Stimulated activated naive B cell treated with anti-CD40 and anti-IgM and Interleukin-4, amounts not matched to agents 10 μg/mL and 1 μg/mL and 100 μg/mL, for 72 hours (primary cell): ENCODE data around the gene CTDP1.

Experiments
- ATAC-seq, 2 donors: fragments of 150-1000 bp; cut with Tn5 transposase; replicated peaks; 2 replicates each; pipeline ENCODE4 v1.10.0; 2021; ENCODE audit warnings: moderate library complexity in 1 of 2
- DNase-seq: peaks from one replicate; pipeline ENCODE4 v3.0.0; 2021
- H3K27ac Mint-ChIP-seq: one replicate; pipeline ENCODE4 v1.8.0; 2022; ENCODE audit warnings: mild to moderate bottlenecking, mixed read lengths
- H3K27me3 Mint-ChIP-seq, 2 donors: one replicate each; pipeline ENCODE4 v1.8.0; 2022; ENCODE audit warnings: mixed read lengths in 2 of 2
- H3K36me3 Mint-ChIP-seq, 2 donors: one replicate each; pipeline ENCODE4 v1.8.0; 2022; ENCODE audit warnings: mixed read lengths in 2 of 2, mild to moderate bottlenecking in 1 of 2
- H3K4me1 Mint-ChIP-seq, 2 donors: one replicate each; pipeline ENCODE4 v1.8.0; 2022; ENCODE audit warnings: mixed read lengths in 2 of 2, mild to moderate bottlenecking in 1 of 2
- H3K4me3 Mint-ChIP-seq, 2 donors: one replicate each; pipeline ENCODE4 v1.8.0; 2022; ENCODE audit warnings: mild to moderate bottlenecking in 2 of 2, mixed read lengths in 2 of 2, moderate library complexity in 1 of 2
- H3K9me3 Mint-ChIP-seq, 2 donors: one replicate each; pipeline ENCODE4 v1.8.0; 2022; ENCODE audit warnings: mixed read lengths in 2 of 2, mild to moderate bottlenecking in 1 of 2

CTDP1 gene

DNA sequence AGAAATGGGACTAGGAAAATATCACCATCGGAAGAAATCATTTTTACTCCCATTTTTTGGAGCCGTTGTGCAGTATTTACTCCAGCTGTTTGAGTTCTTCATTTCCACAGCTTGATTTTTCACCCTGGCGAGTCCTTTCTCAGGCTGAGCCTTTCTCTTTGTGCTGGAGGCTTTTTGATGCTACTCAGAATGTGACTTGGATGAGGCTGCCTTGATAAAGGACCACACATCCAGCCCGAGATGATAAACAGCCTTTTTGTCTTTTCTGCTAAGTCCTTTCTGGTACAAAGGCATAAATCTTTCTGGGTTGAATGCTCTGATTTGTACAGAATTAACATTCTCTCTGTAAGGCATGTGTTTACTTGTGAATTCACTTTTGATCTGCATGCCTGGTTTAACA, 17.6 kb upstream of the CTDP1 start:
- Mint-ChIP-seq H3K4me3 (no peak overlapping the region), H3K27me3 (peaks cover 13 to 19% of the 10 kb centered on the region in 2 donors), H3K27ac (no peak overlapping the region), H3K9me3 (peaks cover 0 to 3% of the 10 kb centered on the region in 2 donors), H3K36me3 (peaks cover 0 to 4% of the 10 kb centered on the region in 2 donors), H3K4me1 (no peaks in the 10 kb centered on the region)
- no peak for DNase-seq
- no peak for ATAC-seq

DNA sequence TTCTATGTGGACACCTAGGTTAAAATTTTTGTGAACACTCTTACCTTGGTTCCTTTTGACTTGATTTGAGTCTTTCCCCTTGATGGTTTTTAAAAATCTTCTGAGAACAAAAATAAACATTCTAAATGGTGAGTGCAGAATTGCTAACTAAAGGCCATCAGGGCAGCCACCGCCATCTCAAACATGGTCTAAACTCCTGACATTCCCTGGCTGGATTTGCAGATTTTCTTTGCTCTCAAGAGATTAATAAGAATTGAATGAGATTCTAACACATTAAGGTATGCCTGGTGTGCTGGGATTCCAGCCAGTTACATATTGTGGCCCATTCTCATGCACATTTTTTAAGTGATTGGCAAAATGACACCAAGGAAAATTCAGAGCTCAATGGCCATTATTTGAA, 17.2 kb upstream of the CTDP1 start:
- no peak overlapping the region for H3K27ac Mint-ChIP-seq
- no peak for ATAC-seq
- peaks cover 0 to 4% of the 10 kb centered on the region in 2 donors for H3K36me3 Mint-ChIP-seq
- peaks cover 13 to 19% of the 10 kb centered on the region in 2 donors for H3K27me3 Mint-ChIP-seq
- no peaks in the 10 kb centered on the region for H3K4me1 Mint-ChIP-seq
- no peak overlapping the region for H3K4me3 Mint-ChIP-seq
- peaks cover 0 to 3% of the 10 kb centered on the region in 2 donors for H3K9me3 Mint-ChIP-seq
- no peak for DNase-seq

DNA sequence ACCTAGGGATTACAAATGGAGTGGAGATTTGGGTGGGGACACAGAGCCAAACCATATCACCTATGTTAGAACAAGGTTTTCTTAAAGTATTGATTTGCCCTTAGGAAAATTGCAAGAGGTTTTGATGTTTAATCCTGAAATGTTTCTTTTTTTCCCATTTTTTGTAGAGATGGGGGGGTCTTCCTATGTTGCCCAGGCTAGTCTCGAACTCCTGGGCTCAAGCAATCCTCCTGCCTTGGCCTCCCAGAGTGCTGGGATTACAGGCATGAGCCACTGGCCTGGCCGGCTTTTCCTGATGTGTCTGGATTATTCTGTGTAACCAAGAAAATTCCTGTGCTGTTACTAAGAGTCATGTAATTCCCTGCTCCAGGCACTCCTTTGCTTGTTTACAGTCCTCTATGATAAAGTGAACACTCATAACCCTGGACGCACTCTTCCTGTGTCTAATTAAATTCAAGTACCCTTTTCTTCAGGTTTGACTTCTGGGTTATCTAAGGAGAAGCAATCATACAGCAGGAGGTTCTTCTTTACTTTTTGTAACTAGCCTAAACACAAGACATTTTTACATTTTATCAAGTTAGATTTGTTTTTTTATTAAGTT, 15.0 kb upstream of the CTDP1 start:
- no peak for ATAC-seq
- Mint-ChIP-seq H3K9me3 (peaks cover 0 to 3% of the 10 kb centered on the region in 2 donors), H3K27me3 (peaks cover 9 to 12% of the 10 kb centered on the region in 2 donors)

DNA sequence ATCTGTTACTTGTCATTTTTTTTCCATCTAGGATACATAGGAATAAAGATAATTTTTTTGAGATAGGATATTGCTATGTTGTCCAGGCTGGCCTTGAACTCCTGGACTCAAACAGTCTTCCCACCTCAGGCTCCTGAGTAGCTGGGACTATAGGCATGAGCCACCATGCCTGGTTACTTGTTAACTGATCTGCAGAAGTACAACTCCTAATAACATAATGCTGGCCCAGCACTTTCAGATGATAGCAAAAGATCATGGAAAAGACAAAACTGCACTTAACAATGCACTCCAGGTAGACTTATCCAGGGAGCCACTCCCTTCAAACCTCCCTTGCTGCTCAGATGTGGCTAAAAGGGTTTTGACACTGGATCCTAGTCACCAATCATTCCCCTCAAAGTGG, 11.4 kb upstream of the CTDP1 start:
- ATAC-seq (no peak), DNase-seq (no peak)
- Mint-ChIP-seq H3K4me3 (no peak overlapping the region), H3K36me3 (peaks cover 9 to 12% of the 10 kb centered on the region in 2 donors), H3K27me3 (peaks cover 0 to 5% of the 10 kb centered on the region in 2 donors), H3K9me3 (peaks cover 0 to 3% of the 10 kb centered on the region in 2 donors), H3K4me1 (no peaks in the 10 kb centered on the region), H3K27ac (no peak overlapping the region)

More for the DNA sequence above, 15.0 kb upstream of the CTDP1 start:
- Mint-ChIP-seq H3K27ac (no peak overlapping the region), H3K4me3 (no peak overlapping the region), H3K4me1 (no peaks in the 10 kb centered on the region), H3K36me3 (peaks cover 0 to 4% of the 10 kb centered on the region in 2 donors)
- DNase-seq: no peak

DNA sequence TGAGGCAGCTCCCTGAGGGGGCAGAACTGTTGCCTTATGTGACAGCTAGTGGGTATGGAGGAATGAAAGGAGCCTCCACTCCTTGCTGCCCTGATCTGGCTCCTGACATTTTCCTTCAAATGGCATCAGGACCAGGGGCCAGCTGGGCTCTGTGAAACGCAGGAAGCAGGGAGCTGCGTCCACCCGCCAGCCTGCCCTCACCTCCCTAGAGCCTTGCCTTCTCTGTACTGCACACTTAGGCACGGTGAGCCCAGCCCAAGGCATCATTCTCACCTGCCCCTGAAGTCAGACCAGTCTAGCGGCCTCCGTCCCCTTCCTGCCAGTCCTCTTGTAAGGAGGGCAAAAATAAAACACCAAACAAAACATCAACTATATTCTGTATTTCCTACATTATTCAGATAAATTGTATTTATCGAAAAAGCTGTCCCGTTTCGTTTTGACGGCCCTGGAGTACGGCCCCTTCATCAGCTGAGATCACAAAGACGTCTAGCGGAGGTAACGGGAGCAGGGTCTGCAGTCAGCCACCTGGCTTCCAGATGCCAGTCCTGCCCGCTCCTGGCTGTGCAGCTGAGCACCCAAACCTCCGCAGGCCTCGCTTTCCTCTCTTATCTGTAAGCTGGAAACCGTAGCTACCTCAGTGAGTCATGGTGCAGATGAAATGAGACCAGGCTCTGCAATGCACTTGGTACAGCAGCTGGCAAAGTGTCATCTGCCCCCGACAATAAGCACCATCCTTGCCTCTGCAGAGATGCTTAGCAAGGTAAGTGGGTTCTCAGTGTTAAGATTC, 6.9 kb upstream of the CTDP1 start:
- Mint-ChIP-seq H3K27me3 (no peaks in the 10 kb centered on the region), H3K4me3 (no peak overlapping the region), H3K36me3 (peaks cover 5 to 31% of the 10 kb centered on the region in 2 donors), H3K27ac (no peak overlapping the region), H3K9me3 (no peaks in the 10 kb centered on the region), H3K4me1 (peaks cover 5 to 12% of the 10 kb centered on the region in 2 donors)
- ATAC-seq: no peak
- DNase-seq: no peak

DNA sequence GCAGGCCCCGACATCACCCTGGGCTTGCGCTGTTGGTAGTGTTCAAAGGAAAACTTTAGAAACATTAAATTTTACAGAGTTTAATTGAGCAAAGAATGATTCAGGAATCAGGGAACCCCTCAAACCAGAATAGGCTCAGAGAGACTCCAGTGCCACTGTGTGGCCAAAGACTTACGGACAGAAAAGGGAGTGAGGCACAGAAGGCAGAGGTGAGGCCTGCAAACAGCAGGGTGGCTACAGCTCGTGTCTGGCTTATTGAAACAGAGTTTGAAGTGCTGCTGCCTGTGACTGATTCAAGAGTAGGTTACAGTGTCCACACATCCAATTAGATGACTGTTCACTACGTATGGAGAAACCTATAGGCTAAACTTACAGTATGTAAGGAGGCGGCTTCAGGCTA, 2.4 kb upstream of the CTDP1 start:
- peak overlapping the region in 1 of 2 donors; percentile 50 for H3K4me3 Mint-ChIP-seq
- ATAC-seq: no peak
- no peak overlapping the region for H3K27ac Mint-ChIP-seq
- no peak for DNase-seq
- peaks cover 5 to 30% of the 10 kb centered on the region in 2 donors for H3K36me3 Mint-ChIP-seq
- H3K4me1 Mint-ChIP-seq: peaks cover 17 to 41% of the 10 kb centered on the region in 2 donors
- H3K27me3 Mint-ChIP-seq: no peaks in the 10 kb centered on the region
- no peaks in the 10 kb centered on the region for H3K9me3 Mint-ChIP-seq

- Mint-ChIP-seq H3K36me3 (peaks cover 6 to 31% of the 10 kb centered on the region in 2 donors), H3K27ac (peak overlapping the region; percentile 100), H3K4me3 (peak overlapping the region; percentile 4 to 93), H3K9me3 (no peaks in the 10 kb centered on the region), H3K4me1 (peaks cover 22 to 44% of the 10 kb centered on the region in 2 donors), H3K27me3 (no peaks in the 10 kb centered on the region)
- DNase-seq (no peak), ATAC-seq (no peak)
Measured at GRCh38 chr18:79677840-79678239, 1.8 kb upstream of the CTDP1 start.

GRCh38 chr18:79678665-79679551, 695 bp upstream of the CTDP1 start:
- H3K9me3 Mint-ChIP-seq: no peaks in the 10 kb centered on the region
- H3K4me1 Mint-ChIP-seq: peaks cover 30 to 55% of the 10 kb centered on the region in 2 donors
- H3K27me3 Mint-ChIP-seq: no peaks in the 10 kb centered on the region
- DNase-seq (peak; percentile 99), ATAC-seq (peak; percentile 91 to 95)
- H3K36me3 Mint-ChIP-seq: peaks cover 12 to 37% of the 10 kb centered on the region in 2 donors
- peak overlapping the region; percentile 100 for H3K27ac Mint-ChIP-seq
- H3K4me3 Mint-ChIP-seq: peak overlapping the region; percentile 93 to 97

GRCh38 chr18:79680100-79680879, 687 bp downstream of the CTDP1 start:
- Mint-ChIP-seq H3K27me3 (no peaks in the 10 kb centered on the region), H3K4me3 (peak overlapping the region; percentile 83 to 93), H3K27ac (peak overlapping the region; percentile 89), H3K9me3 (no peaks in the 10 kb centered on the region), H3K4me1 (peaks cover 39 to 69% of the 10 kb centered on the region in 2 donors), H3K36me3 (peaks cover 12 to 38% of the 10 kb centered on the region in 2 donors)
- DNase-seq: peak; percentile 45
- peak; percentile 1 to 2 for ATAC-seq

DNA sequence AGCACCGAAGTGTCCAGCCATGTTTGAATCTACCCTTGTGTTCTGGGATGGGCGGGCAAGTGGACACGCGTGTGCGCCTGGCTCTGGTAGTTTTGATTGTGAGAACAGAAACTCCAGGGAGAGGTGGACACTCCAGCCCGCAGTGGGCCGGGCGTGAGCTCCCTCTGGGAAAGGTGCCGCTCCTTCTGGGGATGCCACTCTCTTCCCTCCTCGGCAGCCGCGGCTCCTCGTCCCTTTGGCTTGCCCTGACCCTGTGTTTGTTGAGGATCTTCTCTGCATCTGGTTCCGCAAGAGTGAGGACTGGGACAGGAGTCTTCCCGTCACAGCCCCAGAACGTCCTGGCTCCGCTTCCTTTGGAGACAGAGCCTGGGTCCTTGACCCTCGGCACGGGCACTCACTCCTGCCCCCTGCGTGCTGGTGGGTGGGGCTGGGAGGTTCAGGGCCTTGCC, 1.3 kb downstream of the CTDP1 start:
- Mint-ChIP-seq H3K27me3 (no peaks in the 10 kb centered on the region), H3K36me3 (peaks cover 12 to 39% of the 10 kb centered on the region in 2 donors), H3K4me3 (peak overlapping the region; percentile 83 to 93), H3K27ac (peak overlapping the region; percentile 89), H3K9me3 (no peaks in the 10 kb centered on the region), H3K4me1 (peaks cover 41 to 71% of the 10 kb centered on the region in 2 donors)
- ATAC-seq: no peak
- no peak for DNase-seq

DNA sequence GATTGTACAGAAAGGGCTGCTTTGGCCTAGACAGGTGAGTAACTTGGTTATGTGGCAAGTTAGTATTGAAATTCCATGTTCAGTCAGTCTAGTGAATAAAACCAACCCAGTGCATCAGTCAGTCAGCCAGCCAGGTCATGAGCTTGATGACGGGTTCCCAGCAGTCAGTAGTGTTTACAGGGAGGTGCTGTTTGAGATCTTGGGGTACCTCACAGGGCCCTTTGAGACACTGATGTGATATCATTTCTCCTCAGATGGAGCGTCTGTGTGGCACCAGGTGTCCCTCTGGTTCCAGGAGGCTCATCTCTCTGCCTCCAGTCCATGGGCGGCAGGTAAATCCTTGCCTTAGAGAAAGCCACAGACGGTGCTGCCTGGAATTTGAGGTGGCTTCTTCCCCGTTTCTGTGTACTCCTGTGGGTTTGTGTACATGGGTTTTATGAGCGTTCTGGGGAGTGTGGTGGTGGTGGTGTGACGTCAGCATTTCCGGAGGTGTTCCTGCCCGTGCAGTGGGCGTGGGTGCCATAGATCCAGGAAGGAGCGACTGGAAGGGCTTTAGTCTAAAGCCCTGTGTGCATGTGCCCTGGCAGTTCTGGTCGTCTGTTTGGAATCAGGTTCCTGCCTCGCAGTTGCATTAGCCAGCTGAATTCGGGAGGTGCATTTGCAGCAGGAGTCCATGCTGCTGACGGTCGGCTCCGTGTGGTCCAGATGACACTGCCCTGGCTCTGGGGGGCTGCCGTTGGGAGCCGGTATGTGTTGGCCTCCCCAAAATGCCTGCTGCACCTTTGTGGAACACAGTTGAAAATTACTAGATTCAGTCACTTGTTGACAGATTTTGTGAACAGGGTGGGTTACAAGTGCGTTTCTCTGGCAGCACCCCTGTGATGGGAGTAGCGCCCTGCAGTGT, 2.1 kb downstream of the CTDP1 start:
- Mint-ChIP-seq H3K9me3 (no peaks in the 10 kb centered on the region), H3K27me3 (no peaks in the 10 kb centered on the region), H3K27ac (peak overlapping the region; percentile 89), H3K36me3 (peaks cover 12 to 35% of the 10 kb centered on the region in 2 donors), H3K4me3 (peak overlapping the region; percentile 83 to 93), H3K4me1 (peaks cover 38 to 69% of the 10 kb centered on the region in 2 donors)
- DNase-seq (no peak), ATAC-seq (no peak)

GRCh38 chr18:79682481-79682880, 2.9 kb downstream of the CTDP1 start:
- H3K27ac Mint-ChIP-seq: peak overlapping the region; percentile 94
- peak overlapping the region in 1 of 2 donors; percentile 74 for H3K4me3 Mint-ChIP-seq
- H3K9me3 Mint-ChIP-seq: no peaks in the 10 kb centered on the region
- no peaks in the 10 kb centered on the region for H3K27me3 Mint-ChIP-seq
- H3K36me3 Mint-ChIP-seq: peaks cover 12 to 28% of the 10 kb centered on the region in 2 donors
- ATAC-seq (no peak), DNase-seq (no peak)
- peaks cover 37 to 62% of the 10 kb centered on the region in 2 donors for H3K4me1 Mint-ChIP-seq
